ENCODE results near the gene BRI3BP.

GRCh38 chr12:125076103-125076502, 82.7 kb downstream of the BRI3BP start:
- TF ChIP-seq EZH2 (IDR thresholded peaks at IDR 0.05; ENCODE audit: low read depth) = no peak
- TF ChIP-seq CTCF (conservative IDR thresholded peaks at IDR 0.05) = no peak
